Endodermal cell (in vitro differentiated cells): ENCODE data around the gene WWC2. TPM values are rescaled to one million over a fixed set of nuclear protein-coding genes. Genes with fewer than 3 reads are reported as not detected.

ENCODE experiments used
- DNase-seq: peaks from one replicate; pipeline ENCODE4 v3.0.0-alpha.2; 2017
- H3K27ac ChIP-seq: 2 replicates; pipeline ENCODE4 v1.5.1; 2013; ENCODE audit warnings: mild to moderate bottlenecking, low read depth, low read length, moderate library complexity
- H3K27me3 ChIP-seq: 2 replicates; pipeline ENCODE4 v1.6.1; 2013; ENCODE audit warnings: mild to moderate bottlenecking, low read length, moderate library complexity; ENCODE audit not compliant: insufficient read depth, control insufficient read depth, poor library complexity, severe bottlenecking
- H3K36me3 ChIP-seq: 2 replicates; pipeline ENCODE4 v1.7.0; 2013; ENCODE audit warnings: mild to moderate bottlenecking, low read length, moderate library complexity; ENCODE audit not compliant: control insufficient read depth, insufficient read depth
- H3K4me1 ChIP-seq: one replicate; pipeline ENCODE4 v1.7.0; 2013; ENCODE audit warnings: low read length; ENCODE audit not compliant: control insufficient read depth, insufficient read depth
- H3K4me3 ChIP-seq: 2 replicates; pipeline ENCODE4 v1.5.1; 2013; ENCODE audit warnings: mild to moderate bottlenecking, low read length, moderate library complexity
- H3K9ac ChIP-seq: 2 replicates; pipeline ENCODE4 v1.6.1; 2013; ENCODE audit warnings: mild to moderate bottlenecking, low read length, moderate library complexity; ENCODE audit not compliant: poor library complexity, severe bottlenecking; ENCODE audit errors: extremely low read depth
- H3K9me3 ChIP-seq: 2 replicates; pipeline ENCODE4 v1.6.1; 2013; ENCODE audit warnings: mild to moderate bottlenecking, low read length, moderate library complexity; ENCODE audit not compliant: control insufficient read depth
- H3K27ac Mint-ChIP-seq: 2 replicates; pipeline ENCODE4 v1.8.0; 2020; ENCODE audit warnings: mixed read lengths
- H3K27me3 Mint-ChIP-seq: 2 replicates; pipeline ENCODE4 v1.8.0; 2021; ENCODE audit warnings: mild to moderate bottlenecking, mixed read lengths; ENCODE audit not compliant: insufficient read depth
- H3K36me3 Mint-ChIP-seq: 2 replicates; pipeline ENCODE4 v1.8.0; 2020; ENCODE audit warnings: low read depth, mixed read lengths
- H3K4me1 Mint-ChIP-seq: 2 replicates; pipeline ENCODE4 v1.8.0; 2020; ENCODE audit warnings: mixed read lengths
- H3K4me3 Mint-ChIP-seq: 2 replicates; pipeline ENCODE4 v1.8.0; 2020; ENCODE audit warnings: mild to moderate bottlenecking, moderate library complexity, mixed read lengths
- H3K9me3 Mint-ChIP-seq: 2 replicates; pipeline ENCODE4 v1.8.0; 2020; ENCODE audit warnings: mild to moderate bottlenecking, mixed read lengths
- WGBS, 2 experiments: methylation state at CpG; one replicate each; pipeline versions ENCODE4 v1.1.5 to v1.1.7; 2013; ENCODE audit warnings: missing lambda C conversion rate in 2 of 2, mixed read lengths in 1 of 2; ENCODE audit not compliant: insufficient coverage in 1 of 2, insufficient read length in 1 of 2; 5-methylcytosine and 5-hydroxymethylcytosine counted together
- total RNA-seq, 2 donors: library from RNA; stranded (reverse); fragmentation: NEBNext Ultra II Directional in 1 of 2; extraction: Animal tissue kit (Norgen Biotek cat#: 25700) in 1 of 2; gene quantifications; 2 replicates in 1 of 2; 3 replicates in 1 of 2; pipeline ENCODE4 v1.2.1, GENCODE V29; 2021
- TF ChIP-seq, protein P1 (sequence below): fragments of 200-600 bp; sonication (generic); conservative IDR thresholded peaks from 2 replicates; pipeline ENCODE4 v1.5.0; 2021; ENCODE audit warnings: antibody characterized with exemption, mild to moderate bottlenecking

WWC2 gene
- total RNA-seq, 2 donors from 2014 or later, result 98.2 to 108 TPM

DNA sequence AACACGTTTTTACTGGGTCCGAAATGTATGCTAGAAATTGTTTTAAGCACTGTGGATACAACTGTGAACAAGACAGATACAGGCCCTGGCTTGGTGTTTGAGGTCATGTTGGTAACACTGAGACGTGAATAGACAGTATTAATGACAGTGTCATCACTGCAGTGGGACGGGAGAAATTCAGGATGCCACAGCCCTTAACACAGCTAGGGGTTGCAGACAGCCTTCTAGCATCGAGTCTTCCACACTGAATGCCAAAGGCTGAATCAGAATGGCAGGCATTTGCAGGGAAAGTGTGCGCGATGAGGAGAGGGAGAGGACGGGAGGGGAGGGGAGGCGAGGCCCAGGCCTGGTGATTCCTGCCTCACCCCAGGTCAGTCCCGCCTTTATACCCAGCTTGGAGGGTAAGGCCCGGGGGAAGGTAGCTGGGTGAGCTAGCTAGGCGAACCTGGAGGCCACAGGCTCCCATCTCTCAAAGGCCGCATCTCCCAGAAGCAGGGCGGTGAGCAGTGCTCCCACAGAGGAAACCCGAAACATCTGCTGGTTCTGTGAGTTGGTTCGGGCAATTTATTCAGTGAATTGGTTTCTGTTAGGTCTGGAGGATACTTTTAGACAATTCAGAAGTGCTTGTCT is 267.3 kb downstream of the WWC2 start:
- Mint-ChIP-seq H3K4me1 (peaks cover 18% of the 10 kb centered on the region), H3K27ac (no peak overlapping the region), H3K4me3 (no peak overlapping the region), H3K9me3 (no peaks in the 10 kb centered on the region), H3K27me3 (no peaks in the 10 kb centered on the region), H3K36me3 (no peaks in the 10 kb centered on the region)
- Histone ChIP-seq H3K27me3 (no peaks in the 10 kb centered on the region), H3K9ac (no peak overlapping the region), H3K4me3 (no peak overlapping the region), H3K4me1 (peaks cover 7% of the 10 kb centered on the region), H3K9me3 (peaks cover 8% of the 10 kb centered on the region), H3K36me3 (no peaks in the 10 kb centered on the region), H3K27ac (no peak overlapping the region)
- no peak for DNase-seq
- WGBS, 2 experiments, result 84 to 91% methylated on average over 11 to 16 of the region's 16 CpGs
- TF ChIP-seq, protein P1, sequence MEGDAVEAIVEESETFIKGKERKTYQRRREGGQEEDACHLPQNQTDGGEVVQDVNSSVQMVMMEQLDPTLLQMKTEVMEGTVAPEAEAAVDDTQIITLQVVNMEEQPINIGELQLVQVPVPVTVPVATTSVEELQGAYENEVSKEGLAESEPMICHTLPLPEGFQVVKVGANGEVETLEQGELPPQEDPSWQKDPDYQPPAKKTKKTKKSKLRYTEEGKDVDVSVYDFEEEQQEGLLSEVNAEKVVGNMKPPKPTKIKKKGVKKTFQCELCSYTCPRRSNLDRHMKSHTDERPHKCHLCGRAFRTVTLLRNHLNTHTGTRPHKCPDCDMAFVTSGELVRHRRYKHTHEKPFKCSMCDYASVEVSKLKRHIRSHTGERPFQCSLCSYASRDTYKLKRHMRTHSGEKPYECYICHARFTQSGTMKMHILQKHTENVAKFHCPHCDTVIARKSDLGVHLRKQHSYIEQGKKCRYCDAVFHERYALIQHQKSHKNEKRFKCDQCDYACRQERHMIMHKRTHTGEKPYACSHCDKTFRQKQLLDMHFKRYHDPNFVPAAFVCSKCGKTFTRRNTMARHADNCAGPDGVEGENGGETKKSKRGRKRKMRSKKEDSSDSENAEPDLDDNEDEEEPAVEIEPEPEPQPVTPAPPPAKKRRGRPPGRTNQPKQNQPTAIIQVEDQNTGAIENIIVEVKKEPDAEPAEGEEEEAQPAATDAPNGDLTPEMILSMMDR, result no peak

DNA sequence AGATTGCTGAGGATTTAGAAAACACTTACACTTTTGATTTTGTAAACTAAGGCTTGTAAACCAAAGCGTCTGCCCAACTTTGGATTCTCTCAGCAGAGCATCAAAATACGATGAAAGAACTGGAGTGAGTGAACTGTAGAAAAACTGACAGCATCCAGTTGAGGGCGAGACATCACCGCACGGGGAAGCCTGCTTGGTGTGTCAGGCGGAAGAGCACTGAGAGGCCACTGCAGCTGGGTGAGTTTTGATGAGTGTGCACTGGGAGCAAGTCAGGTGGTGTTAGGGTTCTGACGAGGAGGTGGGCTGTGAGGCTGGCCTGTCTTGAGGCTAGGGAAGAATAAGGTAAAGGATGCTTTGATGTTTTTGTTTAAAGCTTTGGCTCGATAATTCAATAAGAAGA is 270.0 kb downstream of the WWC2 start:
- H3K27ac ChIP-seq, result no peak overlapping the region
- peaks cover 12% of the 10 kb centered on the region for H3K9me3 ChIP-seq
- no peak overlapping the region for H3K9ac ChIP-seq
- Mint-ChIP-seq H3K4me1 (peaks cover 15% of the 10 kb centered on the region), H3K27ac (no peak overlapping the region), H3K9me3 (peaks cover 23% of the 10 kb centered on the region), H3K4me3 (no peak overlapping the region), H3K36me3 (peaks cover 6% of the 10 kb centered on the region), H3K27me3 (no peaks in the 10 kb centered on the region)
- WGBS, 2 experiments, result 79 to 84% methylated on average over 7 to 8 of the region's 8 CpGs
- no peaks in the 10 kb centered on the region for H3K27me3 ChIP-seq
- H3K4me3 ChIP-seq, result no peak overlapping the region
- DNase-seq, result no peak
- peaks cover 7% of the 10 kb centered on the region for H3K4me1 ChIP-seq
- H3K36me3 ChIP-seq, result no peaks in the 10 kb centered on the region
- TF ChIP-seq, protein P1, result no peak

Other genes starting within 250 kb of the WWC2 start
- 100 to 1,000 TPM; 104 to 111 TPM for gene DCTD, start 181.9 kb upstream of the WWC2 start, total RNA-seq
- under 1 TPM in 1 of 2 donors, not detected in 1; 0.15 TPM for gene CLDN22, start 221.0 kb downstream of the WWC2 start, total RNA-seq
- not detected for gene CLDN24, start 223.2 kb downstream of the WWC2 start, total RNA-seq